IPS-15b (cell line): ENCODE results near the gene CCDC102B.
"Not testable (repeated sequence)": the region's sequence is repeated elsewhere in the genome, so short reads cannot be mapped to it uniquely, and the experiment has no call there.

Experiments
- H3K27me3 ChIP-seq: one replicate; pipeline ENCODE4 v1.6.1; 2013; ENCODE audit warnings: low read length; ENCODE audit not compliant: control insufficient read depth, insufficient read depth
- H3K36me3 ChIP-seq: one replicate; pipeline ENCODE4 v1.6.1; 2013; ENCODE audit warnings: low read length; ENCODE audit not compliant: control insufficient read depth, insufficient read depth
- H3K4me1 ChIP-seq: one replicate; pipeline ENCODE4 v1.6.1; 2013; ENCODE audit warnings: mild to moderate bottlenecking, low read length; ENCODE audit not compliant: control insufficient read depth, insufficient read depth
- H3K4me3 ChIP-seq: one replicate; pipeline ENCODE4 v1.5.1; 2013; ENCODE audit warnings: low read depth, low read length
- H3K9ac ChIP-seq: one replicate; pipeline ENCODE4 v1.6.1; 2013; ENCODE audit warnings: low read depth, mild to moderate bottlenecking, low read length
- H3K9me3 ChIP-seq: one replicate; pipeline ENCODE4 v1.6.1; 2013; ENCODE audit warnings: mild to moderate bottlenecking, low read length; ENCODE audit not compliant: control insufficient read depth, insufficient read depth

CCDC102B gene

GRCh38 chr18:68991286-68991685 is 193.4 kb downstream of the CCDC102B start:
- Histone ChIP-seq H3K36me3 (no peaks in the 10 kb centered on the region), H3K27me3 (no peaks in the 10 kb centered on the region), H3K9ac (no peak overlapping the region), H3K4me1 (no peaks in the 10 kb centered on the region), H3K4me3 (no peak overlapping the region), H3K9me3 (no peaks in the 10 kb centered on the region)

- H3K4me1 ChIP-seq = no peaks in the 10 kb centered on the region
- no peaks in the 10 kb centered on the region for H3K36me3 ChIP-seq
- no peak overlapping the region for H3K9ac ChIP-seq
- no peaks in the 10 kb centered on the region for H3K9me3 ChIP-seq
- H3K4me3 ChIP-seq = no peak overlapping the region
- H3K27me3 ChIP-seq = no peaks in the 10 kb centered on the region
Measured at GRCh38 chr18:68992719-68993482, 195.0 kb downstream of the CCDC102B start.

- Histone ChIP-seq H3K4me3 (no peak overlapping the region), H3K4me1 (no peaks in the 10 kb centered on the region), H3K9ac (no peak overlapping the region), H3K36me3 (no peaks in the 10 kb centered on the region), H3K27me3 (no peaks in the 10 kb centered on the region), H3K9me3 (no peaks in the 10 kb centered on the region)
Measured at GRCh38 chr18:68995675-68996074, 197.8 kb downstream of the CCDC102B start.

GRCh38 chr18:68997845-68998244 is 200.0 kb downstream of the CCDC102B start:
- H3K4me1 ChIP-seq = no peaks in the 10 kb centered on the region
- no peak overlapping the region for H3K9ac ChIP-seq
- no peaks in the 10 kb centered on the region for H3K9me3 ChIP-seq
- no peaks in the 10 kb centered on the region for H3K27me3 ChIP-seq
- no peak overlapping the region for H3K4me3 ChIP-seq
- no peaks in the 10 kb centered on the region for H3K36me3 ChIP-seq

GRCh38 chr18:69000366-69000765 is 202.5 kb downstream of the CCDC102B start:
- Histone ChIP-seq H3K4me1 (no peaks in the 10 kb centered on the region), H3K4me3 (no peak overlapping the region), H3K36me3 (no peaks in the 10 kb centered on the region), H3K9ac (no peak overlapping the region), H3K27me3 (no peaks in the 10 kb centered on the region), H3K9me3 (no peaks in the 10 kb centered on the region)

GRCh38 chr18:69002233-69002632 is 204.4 kb downstream of the CCDC102B start:
- Histone ChIP-seq H3K27me3 (no peaks in the 10 kb centered on the region), H3K4me3 (no peak overlapping the region), H3K9me3 (no peaks in the 10 kb centered on the region), H3K4me1 (no peaks in the 10 kb centered on the region), H3K9ac (no peak overlapping the region), H3K36me3 (no peaks in the 10 kb centered on the region)

GRCh38 chr18:69006212-69006611 is 208.3 kb downstream of the CCDC102B start:
- H3K4me3 ChIP-seq, H3K36me3 ChIP-seq, H3K9me3 ChIP-seq, H3K9ac ChIP-seq, H3K4me1 ChIP-seq, H3K27me3 ChIP-seq: not testable (repeated sequence)

- Histone ChIP-seq H3K4me1 (no peaks in the 10 kb centered on the region), H3K9me3 (no peaks in the 10 kb centered on the region), H3K27me3 (no peaks in the 10 kb centered on the region), H3K4me3 (no peak overlapping the region), H3K9ac (no peak overlapping the region), H3K36me3 (no peaks in the 10 kb centered on the region)
Measured at GRCh38 chr18:69008538-69008937, 210.7 kb downstream of the CCDC102B start.

- Histone ChIP-seq H3K4me3 (no peak overlapping the region), H3K4me1 (no peaks in the 10 kb centered on the region), H3K9me3 (no peaks in the 10 kb centered on the region), H3K36me3 (no peaks in the 10 kb centered on the region), H3K9ac (no peak overlapping the region), H3K27me3 (no peaks in the 10 kb centered on the region)
Measured at GRCh38 chr18:69021211-69021805, 223.4 kb downstream of the CCDC102B start.

GRCh38 chr18:69022426-69022825 is 224.5 kb downstream of the CCDC102B start:
- Histone ChIP-seq H3K4me3 (no peak overlapping the region), H3K9me3 (no peaks in the 10 kb centered on the region), H3K4me1 (no peaks in the 10 kb centered on the region), H3K36me3 (no peaks in the 10 kb centered on the region), H3K27me3 (no peaks in the 10 kb centered on the region), H3K9ac (no peak overlapping the region)

GRCh38 chr18:69031571-69031970 is 233.7 kb downstream of the CCDC102B start:
- Histone ChIP-seq H3K4me3 (no peak overlapping the region), H3K9me3 (no peaks in the 10 kb centered on the region), H3K27me3 (no peaks in the 10 kb centered on the region), H3K36me3 (no peaks in the 10 kb centered on the region), H3K9ac (no peak overlapping the region), H3K4me1 (no peaks in the 10 kb centered on the region)

GRCh38 chr18:69032009-69032408 is 234.1 kb downstream of the CCDC102B start:
- H3K4me1 ChIP-seq = no peaks in the 10 kb centered on the region
- no peak overlapping the region for H3K9ac ChIP-seq
- no peaks in the 10 kb centered on the region for H3K9me3 ChIP-seq
- no peak overlapping the region for H3K4me3 ChIP-seq
- H3K36me3 ChIP-seq = no peaks in the 10 kb centered on the region
- no peaks in the 10 kb centered on the region for H3K27me3 ChIP-seq
